GM23338 (cell line): ENCODE results near the gene RELL2. TPM values are rescaled to one million over a fixed set of nuclear protein-coding genes. Genes with fewer than 3 reads are reported as not detected.
A peak's percentile ranks its signal among the peaks of the same experiment; 100 is the strongest.

ENCODE experiments used
- ATAC-seq: fragments of 200-7000 bp; cut with Tn5 transposase; 3 replicates; pipeline ENCODE4 v1.9.1; 2020
- DNase-seq: peaks from one replicate; pipeline ENCODE4 v3.0.0-alpha.2; 2015; ENCODE audit warnings: low spot score
- H2AFZ ChIP-seq: fragments of 200-600 bp; sonication (generic); 2 replicates; pipeline ENCODE4 v1.8.0; 2016; ENCODE audit warnings: antibody characterized with exemption, mild to moderate bottlenecking, moderate library complexity
- H3F3A ChIP-seq: fragments of 200-600 bp; sonication (generic); replicated peaks from 2 replicates; pipeline ENCODE4 v1.8.0; 2017; ENCODE audit warnings: antibody characterized with exemption, mixed run types, low read depth
- H3K27ac ChIP-seq: fragments of 200-600 bp; sonication (generic); 2 replicates; pipeline ENCODE4 v1.6.1; 2016; ENCODE audit warnings: low read depth
- H3K27me3 ChIP-seq: fragments of 200-600 bp; sonication (generic); 2 replicates; pipeline ENCODE4 v1.8.0; 2016; ENCODE audit warnings: mild to moderate bottlenecking, mixed run types, moderate library complexity; ENCODE audit not compliant: insufficient read depth
- H3K36me3 ChIP-seq: fragments of 200-600 bp; sonication (generic); 2 replicates; pipeline ENCODE4 v1.8.0; 2016; ENCODE audit warnings: mild to moderate bottlenecking; ENCODE audit not compliant: insufficient read depth
- H3K4me1 ChIP-seq: fragments of 200-600 bp; sonication (generic); 2 replicates; pipeline ENCODE4 v1.8.0; 2016; ENCODE audit warnings: mild to moderate bottlenecking, moderate library complexity; ENCODE audit not compliant: insufficient read depth
- H3K4me2 ChIP-seq: fragments of 200-600 bp; sonication (generic); 2 replicates; pipeline ENCODE4 v1.7.1; 2017; ENCODE audit warnings: mixed run types
- H3K4me3 ChIP-seq: fragments of 200-600 bp; sonication (generic); 2 replicates; pipeline ENCODE4 v1.6.1; 2016; ENCODE audit warnings: mixed run types
- H3K79me2 ChIP-seq: fragments of 200-600 bp; sonication (generic); replicated peaks from 2 replicates; pipeline ENCODE4 v1.8.0; 2017; ENCODE audit warnings: mild to moderate bottlenecking; ENCODE audit not compliant: insufficient read depth
- H3K9me2 ChIP-seq: fragments of 200-600 bp; sonication (generic); 2 replicates; pipeline ENCODE4 v1.8.0; 2017; ENCODE audit not compliant: insufficient read depth
- H4K20me1 ChIP-seq: fragments of 200-600 bp; sonication (generic); replicated peaks from 2 replicates; pipeline ENCODE4 v1.8.0; 2017; ENCODE audit warnings: mild to moderate bottlenecking; ENCODE audit not compliant: insufficient read depth
- H3K27ac Mint-ChIP-seq: 2 replicates; pipeline ENCODE4 v1.8.0; 2020; ENCODE audit warnings: inconsistent platforms, mild to moderate bottlenecking, moderate library complexity, mixed read lengths
- H3K27me3 Mint-ChIP-seq: 3 replicates; pipeline ENCODE4 v1.8.0; 2022; ENCODE audit warnings: low read depth, mild to moderate bottlenecking, moderate library complexity, mixed read lengths, inconsistent platforms; ENCODE audit not compliant: insufficient read depth, poor library complexity
- H3K36me3 Mint-ChIP-seq: 3 replicates; pipeline ENCODE4 v1.8.0; 2021; ENCODE audit warnings: low read depth, mild to moderate bottlenecking, inconsistent platforms, moderate library complexity, mixed read lengths
- H3K4me1 Mint-ChIP-seq: 3 replicates; pipeline ENCODE4 v1.8.0; 2020; ENCODE audit warnings: mild to moderate bottlenecking, inconsistent platforms, mixed read lengths
- H3K4me3 Mint-ChIP-seq: 3 replicates; pipeline ENCODE4 v1.8.0; 2021; ENCODE audit warnings: moderate library complexity, mild to moderate bottlenecking, inconsistent platforms, mixed read lengths
- H3K9me3 Mint-ChIP-seq: 3 replicates; pipeline ENCODE4 v1.8.0; 2020; ENCODE audit warnings: moderate library complexity, mild to moderate bottlenecking, inconsistent platforms, mixed read lengths
- CREB1 ChIP-seq: fragments of 250-450 bp; sonication (Bioruptor Pico); IDR thresholded peaks from 2 replicates; pipeline ENCODE4 v1.5.0; 2020; ENCODE audit warnings: low read depth, mild to moderate bottlenecking, moderate library complexity
- CTCF ChIP-seq, 2 experiments: fragments of 200-600 bp in 1 of 2; sonication (generic) in 1 of 2; conservative IDR thresholded peaks; 2 replicates each; pipeline versions ENCODE4 v1.5.1 to v1.6.1; 2016 to 2017; ENCODE audit warnings: antibody characterized with exemption in 2 of 2, low read depth in 2 of 2, mild to moderate bottlenecking in 2 of 2, moderate library complexity in 1 of 2
- EZH2 ChIP-seq: fragments of 200-600 bp; sonication (generic); IDR thresholded peaks from one replicate; pipeline ENCODE4 v1.8.0; 2017; ENCODE audit warnings: antibody characterized with exemption, mild to moderate bottlenecking, low read depth; ENCODE audit not compliant: unreplicated experiment
- JUNB ChIP-seq: IDR thresholded peaks from one replicate; pipeline ENCODE4 v1.6.1; 2016; ENCODE audit warnings: antibody characterized with exemption; ENCODE audit not compliant: unreplicated experiment
- POLR2AphosphoS5 ChIP-seq: IDR thresholded peaks from 2 replicates; pipeline ENCODE4 v1.6.1; 2016; ENCODE audit warnings: antibody characterized with exemption, low read depth
- STAT1 ChIP-seq: IDR thresholded peaks from one replicate; pipeline ENCODE4 v1.6.1; 2016; ENCODE audit warnings: antibody characterized with exemption; ENCODE audit not compliant: unreplicated experiment
- ZNF114 ChIP-seq: fragments of 250-450 bp; sonication (Bioruptor Pico); IDR thresholded peaks from 2 replicates; pipeline ENCODE4 v1.5.0; 2020; ENCODE audit warnings: mild to moderate bottlenecking, moderate library complexity
- ZNF331 ChIP-seq: fragments of 250-450 bp; sonication (Bioruptor Pico); IDR thresholded peaks from 2 replicates; pipeline ENCODE4 v1.5.0; 2020; ENCODE audit warnings: low read depth, mild to moderate bottlenecking, moderate library complexity
- ZNF462 ChIP-seq: fragments of 250-450 bp; sonication (Bioruptor Pico); IDR thresholded peaks from 2 replicates; pipeline ENCODE4 v1.5.0; 2020; ENCODE audit warnings: mild to moderate bottlenecking, moderate library complexity
- polyA plus RNA-seq: library from polyadenylated mRNA; unstranded; fragments of >200 nt; fragmentation: Nextera tagmentation; extraction: Ambion mirVana; gene quantifications from 2 replicates; pipeline ENCODE4 v1.2.1, GENCODE V29; 2016
- total RNA-seq: library from RNA; depleted of rRNA; stranded (reverse); fragments of >200 nt; shearing (Covaris generic); gene quantifications from 2 replicates; pipeline ENCODE4 v1.2.3, GENCODE V29; 2014
- TF ChIP-seq, protein P1 (sequence below): IDR thresholded peaks from one replicate; pipeline ENCODE4 v1.6.1; 2018; ENCODE audit warnings: antibody characterized with exemption; ENCODE audit not compliant: unreplicated experiment
- TF ChIP-seq, protein P2 (sequence below): IDR thresholded peaks from 2 replicates; pipeline ENCODE4 v1.6.1; 2016; ENCODE audit warnings: antibody characterized with exemption

The RELL2 gene
- total and polyA plus RNA-seq, 2 experiments from 2014 or later = 20.4 to 30.6 TPM

GRCh38 chr5:141613344-141613743, 23.5 kb upstream of the RELL2 start (continued):
- TF ChIP-seq, protein P1, sequence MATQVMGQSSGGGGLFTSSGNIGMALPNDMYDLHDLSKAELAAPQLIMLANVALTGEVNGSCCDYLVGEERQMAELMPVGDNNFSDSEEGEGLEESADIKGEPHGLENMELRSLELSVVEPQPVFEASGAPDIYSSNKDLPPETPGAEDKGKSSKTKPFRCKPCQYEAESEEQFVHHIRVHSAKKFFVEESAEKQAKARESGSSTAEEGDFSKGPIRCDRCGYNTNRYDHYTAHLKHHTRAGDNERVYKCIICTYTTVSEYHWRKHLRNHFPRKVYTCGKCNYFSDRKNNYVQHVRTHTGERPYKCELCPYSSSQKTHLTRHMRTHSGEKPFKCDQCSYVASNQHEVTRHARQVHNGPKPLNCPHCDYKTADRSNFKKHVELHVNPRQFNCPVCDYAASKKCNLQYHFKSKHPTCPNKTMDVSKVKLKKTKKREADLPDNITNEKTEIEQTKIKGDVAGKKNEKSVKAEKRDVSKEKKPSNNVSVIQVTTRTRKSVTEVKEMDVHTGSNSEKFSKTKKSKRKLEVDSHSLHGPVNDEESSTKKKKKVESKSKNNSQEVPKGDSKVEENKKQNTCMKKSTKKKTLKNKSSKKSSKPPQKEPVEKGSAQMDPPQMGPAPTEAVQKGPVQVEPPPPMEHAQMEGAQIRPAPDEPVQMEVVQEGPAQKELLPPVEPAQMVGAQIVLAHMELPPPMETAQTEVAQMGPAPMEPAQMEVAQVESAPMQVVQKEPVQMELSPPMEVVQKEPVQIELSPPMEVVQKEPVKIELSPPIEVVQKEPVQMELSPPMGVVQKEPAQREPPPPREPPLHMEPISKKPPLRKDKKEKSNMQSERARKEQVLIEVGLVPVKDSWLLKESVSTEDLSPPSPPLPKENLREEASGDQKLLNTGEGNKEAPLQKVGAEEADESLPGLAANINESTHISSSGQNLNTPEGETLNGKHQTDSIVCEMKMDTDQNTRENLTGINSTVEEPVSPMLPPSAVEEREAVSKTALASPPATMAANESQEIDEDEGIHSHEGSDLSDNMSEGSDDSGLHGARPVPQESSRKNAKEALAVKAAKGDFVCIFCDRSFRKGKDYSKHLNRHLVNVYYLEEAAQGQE = no peak
- no peak for TF ChIP-seq CTCF (conservative IDR thresholded peaks at IDR 0.05; ENCODE audit: low read depth in 2 of 2)
- no peak for TF ChIP-seq CREB1 (CRISPR knock-in tag)
- no peak for TF ChIP-seq POLR2AphosphoS5
- no peak for TF ChIP-seq ZNF331 (CRISPR knock-in tag)
- no peak for TF ChIP-seq JUNB
- no peak for TF ChIP-seq EZH2
- TF ChIP-seq, protein P2, sequence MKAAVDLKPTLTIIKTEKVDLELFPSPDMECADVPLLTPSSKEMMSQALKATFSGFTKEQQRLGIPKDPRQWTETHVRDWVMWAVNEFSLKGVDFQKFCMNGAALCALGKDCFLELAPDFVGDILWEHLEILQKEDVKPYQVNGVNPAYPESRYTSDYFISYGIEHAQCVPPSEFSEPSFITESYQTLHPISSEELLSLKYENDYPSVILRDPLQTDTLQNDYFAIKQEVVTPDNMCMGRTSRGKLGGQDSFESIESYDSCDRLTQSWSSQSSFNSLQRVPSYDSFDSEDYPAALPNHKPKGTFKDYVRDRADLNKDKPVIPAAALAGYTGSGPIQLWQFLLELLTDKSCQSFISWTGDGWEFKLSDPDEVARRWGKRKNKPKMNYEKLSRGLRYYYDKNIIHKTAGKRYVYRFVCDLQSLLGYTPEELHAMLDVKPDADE = no peak
- no peak for TF ChIP-seq ZNF114
- no peak for TF ChIP-seq STAT1

- peaks cover 5% of the 10 kb centered on the region; the same call in 1 of the 2 replicates for H3K36me3 ChIP-seq
- no peak for ATAC-seq
- H3K79me2 ChIP-seq = peaks cover 69% of the 10 kb centered on the region
- peak overlapping the region; percentile 80 for H3K4me2 ChIP-seq
- H3K27ac Mint-ChIP-seq = peak overlapping the region; percentile 60; the same call in 1 of the 2 replicates
- peak overlapping the region; percentile 98 for H3K4me3 Mint-ChIP-seq
- peaks cover 15% of the 10 kb centered on the region for H3K36me3 Mint-ChIP-seq
- H3K27me3 ChIP-seq = no peaks in the 10 kb centered on the region
- no peaks in the 10 kb centered on the region for H3K9me2 ChIP-seq
- H3K27ac ChIP-seq = 0 out of 2 replicates have a peak overlapping the region, but pooled peaks have one; percentile 30
- peaks cover 10% of the 10 kb centered on the region; the same call in 1 of the 2 replicates for H3F3A ChIP-seq
- H3K4me1 Mint-ChIP-seq = peaks cover 47% of the 10 kb centered on the region
- H2AFZ ChIP-seq = no peak overlapping the region
- no peak for DNase-seq
- peak overlapping the region; percentile 72; the same call in 1 of the 2 replicates for H3K4me3 ChIP-seq
- peaks cover 21% of the 10 kb centered on the region for H4K20me1 ChIP-seq
- H3K9me3 Mint-ChIP-seq = no peaks in the 10 kb centered on the region
- H3K27me3 Mint-ChIP-seq = peaks cover 5% of the 10 kb centered on the region
- H3K4me1 ChIP-seq = peaks cover 44% of the 10 kb centered on the region
- TF ChIP-seq STAT1 = no peak
- TF ChIP-seq CREB1 (CRISPR knock-in tag) = no peak
- TF ChIP-seq ZNF462 (CRISPR knock-in tag) = no peak
- no peak for TF ChIP-seq JUNB
These were observed 20.6 kb upstream of the RELL2 start for GRCh38 chr5:141615991-141616720.
